Activated CD8-positive, alpha-beta T cell treated with anti-CD3 and anti-CD28 coated beads for 36 hours (primary cell): Measurements from ENCODE around the gene CFAP54. TPM values are rescaled to one million over a fixed set of nuclear protein-coding genes. Genes with fewer than 3 reads are reported as not detected.

Source experiments
- ATAC-seq: fragments of 200-7000 bp; cut with Tn5 transposase; one replicate; pipeline ENCODE4 v1.10.0; 2021; ENCODE audit warnings: mild to moderate bottlenecking, moderate library complexity
- CTCF ChIA-PET: fragments of 350-600 bp; sonication (Branson Sonifier 250); formaldehyde crosslinking; loops from one replicate; lab custom pipeline; 2021; ENCODE audit warnings: antibody characterized with exemption; lab: Charles Lee
- POLR2A ChIA-PET: fragments of 350-600 bp; sonication (Branson Sonifier 250); formaldehyde crosslinking; loops from one replicate; lab custom pipeline; 2021; ENCODE audit warnings: antibody characterized with exemption; lab: Charles Lee
- DNase-seq: peaks from one replicate; pipeline ENCODE4 v3.0.0-alpha.2; 2020
- H3K27ac Mint-ChIP-seq: one replicate; pipeline ENCODE4 v1.8.0; 2021; ENCODE audit warnings: mild to moderate bottlenecking, mixed read lengths
- H3K27me3 Mint-ChIP-seq: one replicate; pipeline ENCODE4 v1.8.0; 2021; ENCODE audit warnings: mixed read lengths
- H3K36me3 Mint-ChIP-seq: one replicate; pipeline ENCODE4 v1.8.0; 2021; ENCODE audit warnings: low read depth, mixed read lengths
- H3K4me1 Mint-ChIP-seq: one replicate; pipeline ENCODE4 v1.8.0; 2021; ENCODE audit warnings: low read depth, mixed read lengths
- H3K4me3 Mint-ChIP-seq: one replicate; pipeline ENCODE4 v1.8.0; 2021; ENCODE audit warnings: mild to moderate bottlenecking, moderate library complexity, mixed read lengths
- H3K9me3 Mint-ChIP-seq: one replicate; pipeline ENCODE4 v1.8.0; 2021; ENCODE audit warnings: mixed read lengths
- CTCF ChIP-seq: fragments of 200-600 bp; IDR thresholded peaks from one replicate; pipeline ENCODE4 v1.8.0; 2022; ENCODE audit warnings: antibody characterized with exemption, mild to moderate bottlenecking
- intact Hi-C: fragments of 100-400 bp; cut with micrococcal nuclease; formaldehyde crosslinking; loops from one replicate; pipeline ENCODE4 v1.10.0; 2022
- total RNA-seq, 2 experiments: library from RNA; stranded (reverse); gene quantifications; one replicate each; pipeline ENCODE4 v1.2.3, GENCODE V29; 2021

The CFAP54 gene
- total RNA-seq, 2 experiments from 2014 or later: 0.38 to 0.45 TPM

DNA sequence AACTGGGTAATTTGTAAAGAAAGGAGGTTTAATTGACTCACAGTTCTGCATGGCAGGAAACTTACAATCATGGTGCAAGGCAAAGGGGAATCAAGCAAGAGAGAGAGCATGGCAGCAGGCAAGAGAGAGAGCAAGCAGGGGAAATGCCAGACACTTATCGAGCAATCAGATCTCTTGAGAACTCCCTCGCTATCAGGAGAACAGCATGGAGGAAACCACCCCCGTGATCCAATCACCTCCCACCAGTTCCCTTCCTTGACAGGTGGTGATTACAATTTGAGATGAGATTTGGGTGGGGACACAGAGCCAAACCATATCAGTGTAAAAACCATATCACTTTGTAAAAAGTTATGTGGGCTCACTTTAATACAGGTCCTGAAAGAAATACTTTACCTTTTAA lies 361.3 kb downstream of the CFAP54 start:
- ATAC-seq: no peak
- ChIA-PET POLR2A (no interaction called here), CTCF (no interaction called here)
- no peak overlapping the region for H3K27ac Mint-ChIP-seq
- H3K4me1 Mint-ChIP-seq: no peaks in the 10 kb centered on the region
- intact Hi-C loops: no loop called here
- H3K36me3 Mint-ChIP-seq: no peaks in the 10 kb centered on the region
- TF ChIP-seq CTCF: no peak
- no peak overlapping the region for H3K4me3 Mint-ChIP-seq
- DNase-seq: no peak
- H3K9me3 Mint-ChIP-seq: peaks cover 3% of the 10 kb centered on the region
- peaks cover 6% of the 10 kb centered on the region for H3K27me3 Mint-ChIP-seq

- TF ChIP-seq CTCF: no peak
- POLR2A ChIA-PET: no interaction called here
- H3K36me3 Mint-ChIP-seq: no peaks in the 10 kb centered on the region
- peaks cover 8% of the 10 kb centered on the region for H3K27me3 Mint-ChIP-seq
- intact Hi-C loops: no loop called here
- H3K4me3 Mint-ChIP-seq: no peak overlapping the region
- CTCF ChIA-PET: no interaction called here
- ATAC-seq (no peak), DNase-seq (no peak)
- peaks cover 5% of the 10 kb centered on the region for H3K9me3 Mint-ChIP-seq
- no peak overlapping the region for H3K27ac Mint-ChIP-seq
- H3K4me1 Mint-ChIP-seq: no peaks in the 10 kb centered on the region
Measured at GRCh38 chr12:96858162-96858561, 368.8 kb downstream of the CFAP54 start.

GRCh38 chr12:96861656-96862055 lies 372.3 kb downstream of the CFAP54 start:
- H3K4me1 Mint-ChIP-seq: no peaks in the 10 kb centered on the region
- H3K4me3 Mint-ChIP-seq: no peak overlapping the region
- H3K9me3 Mint-ChIP-seq: peaks cover 2% of the 10 kb centered on the region
- TF ChIP-seq CTCF: no peak
- H3K27ac Mint-ChIP-seq: no peak overlapping the region
- no peaks in the 10 kb centered on the region for H3K36me3 Mint-ChIP-seq
- POLR2A ChIA-PET: no interaction called here
- intact Hi-C loops: no loop called here
- no peak for DNase-seq
- CTCF ChIA-PET: no interaction called here
- peaks cover 14% of the 10 kb centered on the region for H3K27me3 Mint-ChIP-seq
- ATAC-seq: no peak

GRCh38 chr12:96862326-96862725 lies 372.9 kb downstream of the CFAP54 start:
- Mint-ChIP-seq H3K9me3 (no peaks in the 10 kb centered on the region), H3K4me3 (no peak overlapping the region), H3K27me3 (peaks cover 14% of the 10 kb centered on the region), H3K27ac (no peak overlapping the region), H3K36me3 (no peaks in the 10 kb centered on the region), H3K4me1 (no peaks in the 10 kb centered on the region)
- DNase-seq: no peak
- POLR2A ChIA-PET: no interaction called here
- no peak for ATAC-seq
- no peak for TF ChIP-seq CTCF
- CTCF ChIA-PET: no interaction called here
- intact Hi-C loops: no loop called here

GRCh38 chr12:96864335-96864734 lies 375.0 kb downstream of the CFAP54 start:
- intact Hi-C loops: no loop called here
- Mint-ChIP-seq H3K4me3 (no peak overlapping the region), H3K4me1 (no peaks in the 10 kb centered on the region), H3K27me3 (peaks cover 14% of the 10 kb centered on the region), H3K36me3 (no peaks in the 10 kb centered on the region), H3K27ac (no peak overlapping the region), H3K9me3 (no peaks in the 10 kb centered on the region)
- POLR2A ChIA-PET: no interaction called here
- DNase-seq: no peak
- ATAC-seq: no peak
- CTCF ChIA-PET: no interaction called here
- no peak for TF ChIP-seq CTCF
